K562 (cell line): ENCODE data around the gene DIPK1B. TPM values are rescaled to one million over a fixed set of nuclear protein-coding genes. Genes with fewer than 3 reads are reported as not detected.
A peak's percentile ranks its signal among the peaks of the same experiment; 100 is the strongest.

ENCODE experiments used
- BCLAF1 ChIP-seq, 2 experiments: fragments of 450-650 bp in 1 of 2; IDR thresholded peaks; 2 replicates each; pipeline ENCODE4 v1.6.1; 2011 to 2017; ENCODE audit warnings: low read depth in 2 of 2, antibody characterized with exemption in 1 of 2, borderline replicate concordance in 1 of 2, low read length in 1 of 2, mild to moderate bottlenecking in 1 of 2, mixed read lengths in 1 of 2; ENCODE audit not compliant: control insufficient read depth in 1 of 2
- BHLHE40 ChIP-seq: IDR thresholded peaks from 2 replicates; pipeline ENCODE4 v1.6.1; 2011; ENCODE audit warnings: low read length, improper control_type of control experiment
- CREB3L1 ChIP-seq: fragments of 450-650 bp; IDR thresholded peaks from 2 replicates; pipeline ENCODE4 v1.6.1; 2014; ENCODE audit warnings: low read depth, mild to moderate bottlenecking, moderate library complexity, borderline replicate concordance
- CTBP1 ChIP-seq: fragments of 450-650 bp; IDR thresholded peaks from 2 replicates; pipeline ENCODE4 v1.6.1; 2016; ENCODE audit warnings: borderline replicate concordance
- E2F4 ChIP-seq: sonication (generic); formaldehyde crosslinking; IDR thresholded peaks from 2 replicates; pipeline ENCODE4 v1.8.0; 2022; ENCODE audit warnings: mild to moderate bottlenecking, low read depth, missing genetic modification reagents
- NR2F6 ChIP-seq: fragments of 450-650 bp; formaldehyde crosslinking; IDR thresholded peaks from 2 replicates; pipeline ENCODE4 v1.4.0; 2020; ENCODE audit warnings: mild to moderate bottlenecking
- RBM15 ChIP-seq: fragments of 200-400 bp; formaldehyde crosslinking; IDR thresholded peaks from 2 replicates; pipeline ENCODE4 v1.6.1; 2018; ENCODE audit warnings: mild to moderate bottlenecking, low read length, moderate library complexity; ENCODE audit not compliant: insufficient read depth
- TFAP4 ChIP-seq: sonication (generic); formaldehyde crosslinking; IDR thresholded peaks from 2 replicates; pipeline ENCODE4 v1.8.0; 2022; ENCODE audit warnings: missing genetic modification reagents, mild to moderate bottlenecking, moderate library complexity, borderline replicate concordance
- ZMIZ1 ChIP-seq, 2 experiments: fragments of 150-350 bp in 1 of 2; IDR thresholded peaks; 2 replicates each; pipeline ENCODE4 v1.6.1; 2012 to 2016; ENCODE audit warnings: low read depth in 2 of 2, low read length in 2 of 2, mild to moderate bottlenecking in 1 of 2, moderate library complexity in 1 of 2
- ZNF274 ChIP-seq: IDR thresholded peaks from 2 replicates; pipeline ENCODE4 v1.6.1; 2011; ENCODE audit warnings: low read depth, mild to moderate bottlenecking, low read length, moderate library complexity, borderline replicate concordance
- polyA plus RNA-seq, 8 experiments: library from polyadenylated mRNA; depleted of rRNA in 4 of 8; stranded (reverse) in 5 of 8; unstranded in 3 of 8; fragments of >200 nt; fragmentation: Nextera tagmentation in 2 of 8; fragmentation: Illumina TruSeq in 1 of 8; extraction: Ambion mirVana in 2 of 8; extraction: Trizol in 1 of 8; gene quantifications; 2 replicates each; pipeline versions ENCODE4 v1.2.1 to v1.2.3, GENCODE V29; 2011 to 2014; ENCODE audit warnings: inconsistent platforms in 1 of 8, missing spikeins in 1 of 8
- total RNA-seq, 7 experiments: library from RNA; depleted of rRNA in 6 of 7; stranded (reverse); fragments of >200 nt in 6 of 7; fragmentation: Illumina TruSeq in 2 of 7; extraction: Trizol in 2 of 7; gene quantifications; 2 replicates each; pipeline versions ENCODE4 v1.2.1 to v1.2.3, GENCODE V29; 2011 to 2021; ENCODE audit warnings: low replicate concordance in 1 of 7

DIPK1B gene
- total and polyA plus RNA-seq, 9 of the 15 experiments (the other 6 are each of a cell fraction or from before 2014, with no cell fraction given): 0.08 to 22.3 (median 5.9) TPM

GRCh38 chr9:136662656-136663581 is 49.5 kb upstream of the DIPK1B start, which contains the start of gene EGFL7 (continued):
- TF ChIP-seq ZMIZ1 (IDR thresholded peaks at IDR 0.05; ENCODE audit: low read depth in 2 of 2, low read length in 2 of 2) (peak in 1 of 2 experiments; percentile 82; a peak in 1 of 4 replicates), ZNF274 (no peak), BCLAF1 (IDR thresholded peaks at IDR 0.05; ENCODE audit: borderline replicate concordance in 1 of 2, control insufficient read depth in 1 of 2, low read depth in 2 of 2, low read length in 1 of 2) (no peak), TFAP4 (CRISPR knock-in tag) (peak; percentile 85; the same call in 1 of the 2 replicates), BHLHE40 (no peak; the same call in none of the 2 replicates), CTBP1 (peak; percentile 76; the same call in 1 of the 2 replicates), RBM15 (no peak), CREB3L1 (peak; percentile 37; the same call in 1 of the 2 replicates), E2F4 (no peak), NR2F6 (CRISPR knock-in tag) (no peak; the same call in 1 of the 2 replicates)
